HG03066 (cell line): ENCODE data around the gene OMD.

Experiments
- ATAC-seq: cut with Tn5 transposase; IDR thresholded peaks from one replicate; pipeline ENCODE4 v1.9.1; 2021; ENCODE audit warnings: low read depth; ENCODE audit not compliant: unreplicated experiment

OMD gene, protein sequence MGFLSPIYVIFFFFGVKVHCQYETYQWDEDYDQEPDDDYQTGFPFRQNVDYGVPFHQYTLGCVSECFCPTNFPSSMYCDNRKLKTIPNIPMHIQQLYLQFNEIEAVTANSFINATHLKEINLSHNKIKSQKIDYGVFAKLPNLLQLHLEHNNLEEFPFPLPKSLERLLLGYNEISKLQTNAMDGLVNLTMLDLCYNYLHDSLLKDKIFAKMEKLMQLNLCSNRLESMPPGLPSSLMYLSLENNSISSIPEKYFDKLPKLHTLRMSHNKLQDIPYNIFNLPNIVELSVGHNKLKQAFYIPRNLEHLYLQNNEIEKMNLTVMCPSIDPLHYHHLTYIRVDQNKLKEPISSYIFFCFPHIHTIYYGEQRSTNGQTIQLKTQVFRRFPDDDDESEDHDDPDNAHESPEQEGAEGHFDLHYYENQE

DNA sequence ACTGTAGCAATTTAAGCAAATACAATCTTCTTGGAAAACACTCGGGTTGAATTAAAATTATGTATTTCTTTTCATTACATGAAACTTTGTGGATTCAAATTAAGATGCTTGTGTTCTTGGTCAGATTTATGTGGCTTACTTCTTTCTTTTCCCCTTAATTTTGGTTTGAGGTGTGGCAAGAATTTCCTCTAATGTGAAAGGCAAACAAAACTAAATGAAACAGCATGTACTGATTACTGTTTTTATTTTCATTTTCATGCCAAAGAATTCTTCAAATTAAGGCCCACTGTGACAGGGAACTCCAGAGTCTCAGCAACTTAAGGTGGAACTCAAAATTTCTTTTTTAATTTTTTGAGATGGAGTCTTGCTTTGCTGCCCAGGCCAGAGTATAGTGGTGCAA is at the start of gene OMD:
Gene OMD, minus strand, starts transcription at position 132 of the 400 bp plus-strand sequence. CDS start 6,913 bp downstream, outside the sequence.
- ATAC-seq, result no peak

DNA sequence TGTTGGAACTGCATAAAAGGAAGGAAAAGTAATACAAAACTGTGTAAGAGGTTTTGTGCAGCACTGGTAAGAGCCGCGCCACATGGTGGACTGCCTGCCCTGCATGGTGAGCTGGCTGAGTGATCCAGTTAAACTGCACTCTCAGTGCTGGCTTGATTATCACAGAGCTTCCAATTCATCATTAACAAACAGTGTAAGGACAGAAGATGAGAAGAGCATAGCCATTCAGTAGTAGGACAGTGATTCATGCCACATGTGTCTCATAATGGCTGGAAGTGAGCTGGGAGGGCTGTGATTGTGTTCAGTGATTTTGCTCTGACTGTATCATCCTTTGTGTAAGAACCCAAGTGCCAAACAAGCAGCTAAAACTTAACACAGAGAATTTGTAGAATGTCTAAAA is 43.9 kb upstream of the OMD start:
- ATAC-seq, result no peak

DNA sequence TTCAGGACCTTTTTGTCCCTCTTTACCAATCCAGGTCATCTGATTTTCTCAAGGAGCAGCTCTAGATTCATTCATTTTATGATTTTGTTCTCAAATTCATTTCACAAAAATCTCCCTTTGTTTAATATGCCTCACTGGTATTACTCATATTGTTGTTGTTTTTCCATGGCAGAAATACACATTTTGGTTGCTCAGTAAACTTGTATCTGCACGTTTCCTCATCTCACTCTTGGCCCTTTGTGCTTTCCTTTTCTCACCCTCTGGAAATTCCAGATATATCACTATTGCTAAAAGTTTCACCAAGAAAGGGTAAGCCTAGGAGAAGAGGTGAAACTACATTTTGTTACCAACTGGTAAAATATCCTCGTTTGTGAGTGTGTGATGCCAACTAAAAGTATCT is 43.2 kb upstream of the OMD start:
- no peak for ATAC-seq

DNA sequence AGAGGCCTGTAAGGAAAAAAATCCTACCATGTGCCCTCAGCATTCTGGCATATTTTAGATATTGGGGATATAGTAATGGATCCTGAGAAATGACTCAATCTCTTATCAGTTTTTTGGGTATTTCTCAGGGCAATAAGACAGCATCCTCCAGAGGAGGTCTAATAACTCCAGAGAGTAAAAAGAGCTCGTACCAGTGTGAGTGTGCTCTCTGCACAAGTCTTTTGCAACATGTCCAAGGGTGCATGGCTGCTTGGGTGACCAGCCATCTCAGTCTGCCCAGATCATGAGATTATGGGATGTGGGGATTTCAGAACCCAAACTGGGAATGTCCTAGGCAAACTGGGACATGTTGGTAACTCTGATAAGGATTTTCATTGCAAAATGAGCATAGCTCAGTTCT is 42.8 kb upstream of the OMD start:
- ATAC-seq, result no peak

GRCh38 chr9:92463984-92464383 is 39.7 kb upstream of the OMD start:
- no peak for ATAC-seq

DNA sequence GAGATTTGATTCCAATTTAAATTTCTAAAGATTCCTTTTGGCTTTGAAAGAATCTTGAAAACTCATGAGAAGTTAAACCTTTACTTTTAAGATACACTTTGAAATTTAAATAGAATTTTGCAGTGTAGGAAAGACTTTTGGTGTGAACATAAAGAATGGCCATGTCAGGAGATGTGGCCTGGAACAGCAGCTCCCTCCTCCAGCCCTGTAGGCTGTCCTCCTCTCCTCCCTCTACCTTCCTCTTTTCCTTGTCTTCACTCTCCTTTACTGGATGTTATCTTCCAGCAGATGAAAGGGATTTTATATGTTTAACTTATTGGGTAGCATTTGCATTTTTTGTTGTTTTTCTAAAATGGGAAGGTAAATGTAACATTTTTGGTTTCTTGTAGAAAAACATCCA is 39.1 kb upstream of the OMD start:
- no peak for ATAC-seq

DNA sequence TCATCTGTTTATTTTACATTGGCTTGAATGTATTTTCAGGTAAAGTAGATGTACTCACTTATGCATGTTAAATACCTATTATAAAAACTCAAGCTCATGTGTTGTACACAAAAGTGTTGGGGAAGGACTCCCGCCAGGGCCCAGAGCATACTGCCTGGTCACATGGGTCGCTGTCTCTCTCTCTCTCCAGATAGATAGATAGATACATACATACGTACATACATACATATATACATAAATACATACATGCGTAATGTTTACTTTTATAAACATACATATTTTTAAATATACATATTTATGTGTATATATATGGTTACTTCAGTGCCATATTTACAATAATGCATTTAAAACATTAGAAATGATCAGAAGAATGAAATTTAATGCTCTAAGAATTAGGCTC is 33.3 kb upstream of the OMD start:
- no peak for ATAC-seq

DNA sequence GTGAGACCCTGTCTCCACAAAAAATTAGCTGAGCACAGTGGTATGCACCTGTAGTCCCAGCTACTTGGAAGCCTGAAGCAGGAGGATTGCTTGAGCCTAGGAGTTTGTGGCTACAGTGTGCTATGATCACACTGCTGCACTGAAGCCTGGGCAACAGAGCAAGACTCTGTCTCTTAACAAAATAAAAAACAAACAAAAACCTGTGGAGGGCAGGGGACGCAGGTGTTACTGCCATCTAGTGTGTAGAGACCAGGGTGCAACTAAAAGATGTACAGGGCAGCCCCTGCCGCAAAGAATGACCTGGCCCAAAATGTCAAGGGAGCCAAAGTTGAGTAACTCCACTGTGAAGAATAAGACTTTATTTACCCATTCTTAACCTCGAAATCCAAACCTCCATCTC is 30.9 kb upstream of the OMD start:
- ATAC-seq, result no peak

- no peak for ATAC-seq
These were observed 22.3 kb upstream of the OMD start for GRCh38 chr9:92446536-92446935.

- no peak for ATAC-seq
These were observed 20.6 kb upstream of the OMD start for GRCh38 chr9:92444841-92445240.

- ATAC-seq, result no peak
These were observed 16.4 kb upstream of the OMD start for GRCh38 chr9:92440751-92441046.

GRCh38 chr9:92439921-92440750 is 15.9 kb upstream of the OMD start:
- no peak for ATAC-seq

DNA sequence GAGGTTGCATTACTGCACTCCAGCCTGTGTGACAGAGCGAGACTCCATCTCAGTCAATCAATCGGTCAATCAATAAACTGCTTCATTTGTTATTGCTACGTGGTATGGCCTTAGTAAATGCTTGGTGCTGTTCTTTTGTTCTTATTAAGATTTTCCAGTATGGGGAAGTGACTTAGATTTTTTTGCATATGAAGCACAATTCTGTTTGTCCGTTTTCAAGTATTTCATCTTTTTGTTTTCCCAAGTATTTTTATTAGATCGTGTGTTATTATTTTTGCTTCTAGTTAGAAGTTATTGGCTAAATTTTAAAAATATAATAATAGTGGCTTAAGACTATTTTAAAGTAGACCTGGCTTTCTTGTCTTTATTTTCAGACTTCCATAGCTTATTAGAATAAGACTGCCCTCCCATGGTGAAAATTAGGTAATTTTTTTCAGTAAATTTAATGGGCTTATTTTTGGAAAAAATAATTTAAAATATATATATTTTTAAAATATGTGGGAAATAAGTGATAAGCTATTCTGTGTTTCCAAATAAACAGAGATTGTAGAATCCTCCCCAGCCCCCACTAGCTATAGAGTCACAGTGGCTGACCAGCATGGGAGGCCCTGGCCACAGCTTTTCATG is 14.7 kb upstream of the OMD start:
- ATAC-seq, result no peak

DNA sequence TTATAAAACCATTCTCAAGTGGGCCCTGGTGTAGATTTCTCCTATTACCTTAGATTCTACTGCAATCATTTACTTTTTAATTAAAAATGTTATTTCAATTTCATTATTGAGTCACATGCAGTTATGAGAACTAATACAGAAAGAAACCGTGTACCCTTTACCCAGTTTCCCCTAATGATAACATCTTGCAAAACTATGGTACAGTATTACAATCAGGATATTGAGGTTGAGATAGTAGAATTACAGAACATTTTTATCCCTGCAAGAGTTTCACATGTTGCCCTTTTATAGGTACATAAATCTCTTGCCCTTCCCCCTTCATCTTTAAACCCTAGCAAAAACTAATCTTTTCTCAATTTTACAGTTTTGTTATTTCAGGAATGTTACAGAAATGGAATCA is 11.0 kb upstream of the OMD start:
- ATAC-seq, result no peak

GRCh38 chr9:92432972-92433548 is 8.8 kb upstream of the OMD start:
- no peak for ATAC-seq

GRCh38 chr9:92432350-92432749 is 8.1 kb upstream of the OMD start:
- no peak for ATAC-seq

DNA sequence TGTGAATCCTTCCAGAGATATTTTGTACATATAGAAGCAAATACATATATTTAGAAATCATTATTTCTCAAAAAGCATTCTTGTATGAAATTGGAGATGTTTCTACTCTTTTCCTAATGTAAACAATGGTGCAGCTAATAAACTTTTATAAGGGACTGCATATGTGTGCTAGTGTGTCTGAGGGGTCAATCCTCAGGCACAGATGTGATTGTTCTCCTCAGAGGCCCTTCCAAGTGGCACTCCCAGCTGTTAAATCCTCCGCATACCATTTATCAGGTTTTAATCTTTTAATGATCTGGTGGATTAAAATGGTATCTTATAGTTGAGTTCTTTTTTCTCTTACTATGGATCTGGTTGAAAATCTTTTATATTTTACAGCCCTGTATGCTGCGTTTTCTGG is 5.6 kb upstream of the OMD start:
- no peak for ATAC-seq

- no peak for ATAC-seq
These were observed 2.4 kb upstream of the OMD start for GRCh38 chr9:92426501-92427145.

- no peak for ATAC-seq
These were observed 1.2 kb upstream of the OMD start for GRCh38 chr9:92425474-92425873.

DNA sequence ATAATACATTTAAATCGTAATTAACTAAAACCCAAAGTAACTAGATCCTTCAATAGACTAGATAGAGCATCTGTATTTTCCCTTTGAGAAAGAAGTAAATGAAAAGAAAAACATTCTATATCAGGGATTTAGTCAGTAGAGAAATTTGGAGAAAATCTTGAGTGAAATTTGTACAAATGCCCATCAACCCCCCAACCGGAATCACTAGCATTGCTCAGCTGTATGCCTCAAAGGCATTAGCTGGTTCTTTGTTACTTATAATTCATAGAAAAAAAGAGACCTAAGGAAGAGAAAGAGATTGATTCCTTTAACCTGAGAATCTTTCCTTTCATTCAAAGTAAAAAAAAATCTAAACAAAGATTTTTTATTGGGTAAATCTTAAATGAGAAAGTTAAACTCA is 659 bp downstream of the OMD start:
- no peak for ATAC-seq
